Hippocampal formation (tissue), 2 donors: ENCODE data around the gene HTR2C.
"Not testable (repeated sequence)": the region's sequence is repeated elsewhere in the genome, so short reads cannot be mapped to it uniquely, and the experiment has no call there.

ENCODE experiments used
- DNase-seq, 2 donors: peaks; one replicate each; lab custom pipeline; 2025; lab: John Stamatoyannopoulos, UW

HTR2C gene

GRCh38 chrX:114583646-114584374 lies at the start of gene HTR2C:
HTR2C (plus strand) TSS chrX:114584086; CDS start chrX:114726937, 142,851 bp downstream.
- no peak for DNase-seq

GRCh38 chrX:114580336-114580735 lies 3.5 kb upstream of the HTR2C start:
- no peak for DNase-seq

- no peak for DNase-seq
Observed at GRCh38 chrX:114581528-114582263, 2.2 kb upstream of the HTR2C start.

GRCh38 chrX:114582264-114582632 lies 1.6 kb upstream of the HTR2C start:
- no peak for DNase-seq

GRCh38 chrX:114582698-114583395 lies 1.0 kb upstream of the HTR2C start:
- no peak for DNase-seq

GRCh38 chrX:114584375-114584943 lies 573 bp downstream of the HTR2C start:
- DNase-seq, result no peak

GRCh38 chrX:114584983-114585842 lies 1.3 kb downstream of the HTR2C start:
- no peak for DNase-seq

- DNase-seq, result no peak
Observed at GRCh38 chrX:114591121-114591520, 7.2 kb downstream of the HTR2C start.

- DNase-seq, result no peak
Observed at GRCh38 chrX:114599305-114599704, 15.4 kb downstream of the HTR2C start.

GRCh38 chrX:114599911-114600310 lies 16.0 kb downstream of the HTR2C start:
- DNase-seq, result no peak

- DNase-seq, result not testable (repeated sequence)
Observed at GRCh38 chrX:114606619-114607018, 22.7 kb downstream of the HTR2C start.

GRCh38 chrX:114611018-114611619 lies 27.2 kb downstream of the HTR2C start:
- DNase-seq, result peak in 1 of 2 donors; percentile 0

GRCh38 chrX:114615765-114616164 lies 31.9 kb downstream of the HTR2C start:
- no peak for DNase-seq

- no peak for DNase-seq
Observed at GRCh38 chrX:114619874-114620273, 36.0 kb downstream of the HTR2C start.

- no peak for DNase-seq
Observed at GRCh38 chrX:114626323-114626722, 42.4 kb downstream of the HTR2C start.

- no peak for DNase-seq
Observed at GRCh38 chrX:114635986-114636385, 52.1 kb downstream of the HTR2C start.

- DNase-seq, result no peak
Observed at GRCh38 chrX:114650351-114650750, 66.5 kb downstream of the HTR2C start.

- no peak for DNase-seq
Observed at GRCh38 chrX:114675365-114675764, 91.5 kb downstream of the HTR2C start.

- not testable (repeated sequence) for DNase-seq
Observed at GRCh38 chrX:114700533-114700932, 116.6 kb downstream of the HTR2C start.

- DNase-seq, result no peak
Observed at GRCh38 chrX:114709406-114709805, 125.5 kb downstream of the HTR2C start.

GRCh38 chrX:114710571-114710970 lies 126.7 kb downstream of the HTR2C start:
- DNase-seq, result no peak
